Stimulated activated naive CD8-positive, alpha-beta T cell treated with anti-CD3 and anti-CD28 coated beads, Interleukin-15, amount 100 ng/mL, for 72 hours (primary cell): ENCODE results near the gene NUTM2A.
"Not testable (repeated sequence)": the region's sequence is repeated elsewhere in the genome, so short reads cannot be mapped to it uniquely, and the experiment has no call there.

Experiments used
- ATAC-seq: fragments of 150-1000 bp; cut with Tn5 transposase; 2 replicates; pipeline ENCODE4 v1.10.0; 2021; ENCODE audit warnings: mild to moderate bottlenecking, moderate library complexity
- DNase-seq, 2 donors: peaks; one replicate each; pipeline ENCODE4 v3.0.0; 2021 to 2022
- H3K27ac Mint-ChIP-seq, 2 donors: one replicate each; pipeline ENCODE4 v1.8.0; 2022; ENCODE audit warnings: mild to moderate bottlenecking in 2 of 2, mixed read lengths in 2 of 2, moderate library complexity in 2 of 2
- H3K27me3 Mint-ChIP-seq: one replicate; pipeline ENCODE4 v1.8.0; 2022; ENCODE audit warnings: mixed read lengths
- H3K4me1 Mint-ChIP-seq: one replicate; pipeline ENCODE4 v1.8.0; 2022; ENCODE audit warnings: mild to moderate bottlenecking, mixed read lengths
- H3K4me3 Mint-ChIP-seq, 2 donors: one replicate each; pipeline ENCODE4 v1.8.0; 2022; ENCODE audit warnings: mild to moderate bottlenecking in 2 of 2, mixed read lengths in 2 of 2, moderate library complexity in 1 of 2
- H3K9me3 Mint-ChIP-seq, 2 donors: one replicate each; pipeline ENCODE4 v1.8.0; 2022; ENCODE audit warnings: mixed read lengths in 2 of 2

Gene NUTM2A

GRCh38 chr10:87229211-87229610 is 4.0 kb downstream of the NUTM2A start:
- H3K4me1 Mint-ChIP-seq, H3K27me3 Mint-ChIP-seq, H3K27ac Mint-ChIP-seq, DNase-seq, H3K4me3 Mint-ChIP-seq, H3K9me3 Mint-ChIP-seq, ATAC-seq: not testable (repeated sequence)

- H3K4me3 Mint-ChIP-seq, DNase-seq, H3K9me3 Mint-ChIP-seq, H3K27ac Mint-ChIP-seq, ATAC-seq, H3K4me1 Mint-ChIP-seq, H3K27me3 Mint-ChIP-seq: not testable (repeated sequence)
These were observed 9.6 kb downstream of the NUTM2A start for GRCh38 chr10:87234854-87235253.

- not testable (repeated sequence) for H3K4me3 Mint-ChIP-seq, ATAC-seq, H3K9me3 Mint-ChIP-seq, H3K27ac Mint-ChIP-seq, H3K4me1 Mint-ChIP-seq, DNase-seq, H3K27me3 Mint-ChIP-seq
These were observed 12.0 kb downstream of the NUTM2A start for GRCh38 chr10:87237244-87237643.

GRCh38 chr10:87239346-87239808 is 14.1 kb downstream of the NUTM2A start:
- H3K27me3 Mint-ChIP-seq, H3K4me1 Mint-ChIP-seq, H3K4me3 Mint-ChIP-seq, H3K9me3 Mint-ChIP-seq, ATAC-seq, H3K27ac Mint-ChIP-seq, DNase-seq: not testable (repeated sequence)

GRCh38 chr10:87242192-87242591 is 16.9 kb downstream of the NUTM2A start:
- not testable (repeated sequence) for H3K27me3 Mint-ChIP-seq, H3K4me1 Mint-ChIP-seq, H3K27ac Mint-ChIP-seq, DNase-seq, H3K9me3 Mint-ChIP-seq, H3K4me3 Mint-ChIP-seq, ATAC-seq

GRCh38 chr10:87247335-87247734 is 22.1 kb downstream of the NUTM2A start:
- H3K27ac Mint-ChIP-seq, H3K4me1 Mint-ChIP-seq, DNase-seq, H3K27me3 Mint-ChIP-seq, H3K4me3 Mint-ChIP-seq, ATAC-seq, H3K9me3 Mint-ChIP-seq: not testable (repeated sequence)

GRCh38 chr10:87248818-87249353 is 23.6 kb downstream of the NUTM2A start:
- H3K4me1 Mint-ChIP-seq, H3K4me3 Mint-ChIP-seq, H3K27ac Mint-ChIP-seq, DNase-seq, ATAC-seq, H3K27me3 Mint-ChIP-seq, H3K9me3 Mint-ChIP-seq: not testable (repeated sequence)

GRCh38 chr10:87280749-87281392 is 55.6 kb downstream of the NUTM2A start:
- DNase-seq, H3K4me1 Mint-ChIP-seq, ATAC-seq, H3K27ac Mint-ChIP-seq, H3K27me3 Mint-ChIP-seq, H3K9me3 Mint-ChIP-seq, H3K4me3 Mint-ChIP-seq: not testable (repeated sequence)
